ENCODE measurements around the gene ASB15.

The ASB15 gene

GRCh38 chr7:123621707-123622106 lies 20.1 kb downstream of the ASB15 start:
- no peak overlapping the region for H3K4me3 ChIP-seq (replicated peaks in 1 of 2; ENCODE audit: low read depth in 2 of 2, low read length in 2 of 2)
- DNase-seq (ENCODE audit: low read depth in 2 of 2) = no peak

GRCh38 chr7:123622660-123623386 lies 21.2 kb downstream of the ASB15 start:
- DNase-seq (ENCODE audit: low read depth in 2 of 2) = no peak
- TF ChIP-seq CTCF (IDR thresholded peaks at IDR 0.05; ENCODE audit: low read depth, low read length) = no peak
- no peak overlapping the region for H3K4me3 ChIP-seq (replicated peaks in 1 of 2; ENCODE audit: low read depth in 2 of 2, low read length in 2 of 2)

More at GRCh38 chr7:123621707-123622106, 20.1 kb downstream of the ASB15 start:
- TF ChIP-seq CTCF (IDR thresholded peaks at IDR 0.05; ENCODE audit: low read depth, low read length) = no peak

GRCh38 chr7:123624527-123625183 lies 23.0 kb downstream of the ASB15 start:
- DNase-seq (ENCODE audit: low read depth in 2 of 2) = peak in 1 of 2 donors; percentile 58
- no peak overlapping the region for H3K4me3 ChIP-seq (replicated peaks in 1 of 2; ENCODE audit: low read depth in 2 of 2, low read length in 2 of 2)
- TF ChIP-seq CTCF (IDR thresholded peaks at IDR 0.05; ENCODE audit: low read depth, low read length) = peak; percentile 65

GRCh38 chr7:123625254-123625653 lies 23.6 kb downstream of the ASB15 start:
- H3K4me3 ChIP-seq (replicated peaks in 1 of 2; ENCODE audit: low read depth in 2 of 2, low read length in 2 of 2) = no peak overlapping the region
- peak in 1 of 2 donors; percentile 34 for DNase-seq (ENCODE audit: low read depth in 2 of 2)
- no peak for TF ChIP-seq CTCF (IDR thresholded peaks at IDR 0.05; ENCODE audit: low read depth, low read length)

GRCh38 chr7:123627851-123628250 lies 26.2 kb downstream of the ASB15 start:
- H3K4me3 ChIP-seq (replicated peaks in 1 of 2; ENCODE audit: low read depth in 2 of 2, low read length in 2 of 2) = no peak overlapping the region
- DNase-seq (ENCODE audit: low read depth in 2 of 2) = no peak
- no peak for TF ChIP-seq CTCF (IDR thresholded peaks at IDR 0.05; ENCODE audit: low read depth, low read length)

GRCh38 chr7:123628829-123629228 lies 27.2 kb downstream of the ASB15 start:
- H3K4me3 ChIP-seq (replicated peaks in 1 of 2; ENCODE audit: low read depth in 2 of 2, low read length in 2 of 2) = no peak overlapping the region
- no peak for DNase-seq (ENCODE audit: low read depth in 2 of 2)
- TF ChIP-seq CTCF (IDR thresholded peaks at IDR 0.05; ENCODE audit: low read depth, low read length) = no peak
